Astrocyte (in vitro differentiated cells and primary cell): ENCODE data around the gene TACR1.

Source experiments
- CTCF ChIP-seq: IDR thresholded peaks from 2 replicates; pipeline ENCODE4 v1.5.1; 2011; ENCODE audit warnings: low read depth, mild to moderate bottlenecking, inconsistent platforms, low read length, moderate library complexity; ENCODE audit not compliant: insufficient read depth
- EZH2 ChIP-seq: IDR thresholded peaks from 2 replicates; pipeline ENCODE4 v1.6.1; 2012; ENCODE audit warnings: mild to moderate bottlenecking, low read length, inconsistent platforms; ENCODE audit not compliant: insufficient read depth

DNA sequence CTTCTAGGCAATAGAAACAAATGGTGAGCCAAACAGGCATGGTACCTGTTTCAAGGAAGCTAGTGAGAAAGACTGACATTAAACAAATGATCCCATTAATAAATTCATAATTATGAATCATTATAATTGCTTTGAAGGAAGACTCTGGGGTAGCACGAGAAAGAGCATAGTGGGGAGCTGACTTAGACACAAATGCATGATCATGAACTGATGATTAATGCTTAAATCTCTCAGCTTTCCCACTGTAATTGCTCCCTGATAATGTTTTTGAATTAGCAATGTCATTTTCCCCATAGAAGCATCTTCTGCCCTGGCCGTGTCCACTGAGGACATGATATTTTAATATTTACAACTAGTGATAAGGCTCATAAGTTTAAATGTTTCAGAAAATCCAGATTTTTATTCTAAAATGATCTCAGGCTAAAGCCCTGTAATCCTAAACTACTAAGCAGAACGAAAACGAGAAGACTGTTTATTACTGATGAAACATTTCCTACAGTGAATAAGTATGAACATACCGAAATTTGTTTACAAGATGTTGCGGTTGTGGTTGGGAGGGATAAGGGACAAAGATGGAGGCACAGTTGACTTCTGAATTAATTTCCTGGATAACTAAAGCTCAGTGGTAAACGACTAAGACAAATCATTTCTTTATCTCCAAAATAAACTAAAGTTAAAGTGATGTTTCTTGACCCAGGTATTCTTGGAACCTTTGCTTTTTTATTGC is 47.3 kb upstream of the TACR1 start:
- TF ChIP-seq CTCF (no peak), EZH2 (no peak)
